ENCODE data around the gene KIAA2012. TPM values are rescaled to one million over a fixed set of nuclear protein-coding genes. Genes with fewer than 3 reads are reported as not detected.

KIAA2012 gene
- total and polyA plus RNA-seq, 2 of the 4 experiments (the other 2 are of a cell fraction): under 0.01 to 0.09 TPM

GRCh38 chr2:202122980-202123720 lies 50.1 kb downstream of the KIAA2012 start:
- Histone ChIP-seq H2BK5ac (ENCODE audit: low read depth, low read length, poor library complexity, severe bottlenecking) (peak overlapping the region; percentile 59), H2BK15ac (ENCODE audit: low read depth, low read length) (peak overlapping the region; percentile 76; the same call in 2 of the 3 replicates), H3K27me3 (ENCODE audit: control insufficient read depth, insufficient read depth, low read length) (no peaks in the 10 kb centered on the region), H4K5ac (ENCODE audit: low read depth, low read length) (peak overlapping the region; percentile 68), H4K91ac (ENCODE audit: insufficient read depth, low read depth, low read length) (peak overlapping the region; percentile 84), H3K9ac (ENCODE audit: low read depth, low read length) (peak overlapping the region; percentile 13; the same call in 1 of the 2 replicates), H2BK120ac (ENCODE audit: low read depth, low read length) (peak overlapping the region; percentile 92), H2AK9ac (replicated peaks; ENCODE audit: low read depth, low read length, poor library complexity) (peak overlapping the region; percentile 47), H4K8ac (ENCODE audit: low read depth in 2 of 2, low read length in 2 of 2) (peak overlapping the region; percentile 36 to 58; a peak in 3 of 4 replicates), H3K27ac (ENCODE audit: insufficient read depth, low read length) (peak overlapping the region; percentile 28), H3K4ac (ENCODE audit: low read depth, low read length) (peak overlapping the region; percentile 61), H3K23ac (ENCODE audit: low read depth, low read length) (peak overlapping the region; percentile 21), H3K36me3 (ENCODE audit: control insufficient read depth, insufficient read depth, low read length) (no peaks in the 10 kb centered on the region), H2AK5ac (ENCODE audit: low read depth, low read length) (peak overlapping the region; percentile 63), H3K18ac (ENCODE audit: low read depth, low read length) (peak overlapping the region; percentile 44), H3K9me3 (ENCODE audit: control insufficient read depth, insufficient read depth, low read length) (no peaks in the 10 kb centered on the region), H3K9me1 (ENCODE audit: insufficient read depth, low read length) (peaks cover 10% of the 10 kb centered on the region), H2BK20ac (ENCODE audit: low read depth, low read length) (peak overlapping the region; percentile 87), H3K14ac (replicated peaks; ENCODE audit: low read depth, low read length) (peak overlapping the region; percentile 71), H3K4me3 (ENCODE audit: insufficient read depth, low read depth, low read length) (no peak overlapping the region), H3K79me1 (ENCODE audit: low read depth in 1 of 2, low read length in 2 of 2) (no peaks in the 10 kb centered on the region), H3K56ac (ENCODE audit: extremely low read depth, insufficient read depth, low read length) (no peak overlapping the region), H3K4me1 (ENCODE audit: control insufficient read depth, insufficient read depth, low read length) (peaks cover 15% of the 10 kb centered on the region), H3K4me2 (ENCODE audit: low read depth, low read length) (peak overlapping the region; percentile 4), H2AFZ (replicated peaks; ENCODE audit: low read length, poor library complexity) (peak overlapping the region; percentile 69), H4K20me1 (ENCODE audit: insufficient read depth, low read length) (no peaks in the 10 kb centered on the region)
- 40% methylated on average over 1 of the region's 19 CpGs; no CpG with 5 or more reads in 1 of the 2 experiments for WGBS, 2 experiments (ENCODE audit: extremely low coverage in 2 of 2, insufficient read length in 1 of 2)
- in situ Hi-C loops (cut with MboI; ENCODE audit: low sequenced_read_pairs) (no loop called here), intact Hi-C loops (cut with micrococcal nuclease) (no loop called here), dilution Hi-C loops (cut with HindIII; ENCODE audit: low sequenced_read_pairs, unreplicated experiment) (no loop called here)
- POLR2A ChIA-PET (ENCODE audit: unreplicated experiment): interaction anchor here (0.5 kb wide), 1 partner anchor 104 kb away, joined by 3 read pairs; no protein-coding TSS in a partner anchor
- peak; percentile 86 for ATAC-seq (ENCODE audit: low read depth)
- peak; percentile 45 for DNase-seq
- TF ChIP-seq MAZ (IDR thresholded peaks at IDR 0.05; ENCODE audit: borderline replicate concordance, low read depth, low read length): no peak
- TF ChIP-seq NFE2L2 (IDR thresholded peaks at IDR 0.05; ENCODE audit: low read depth, low read length): no peak
- TF ChIP-seq USF2 (IDR thresholded peaks at IDR 0.05; ENCODE audit: low read depth, low read length): peak; percentile 85
- peak; percentile 84 for TF ChIP-seq BHLHE40 (IDR thresholded peaks at IDR 0.05; ENCODE audit: low read depth, low read length)
- CTCF ChIA-PET: no interaction called here
- BruUV-seq (replicated peaks): no TSS peak

Measured in IMR-90 (cell line).